GM20431 (cell line): ENCODE results near the gene TTLL6.
"Not testable (repeated sequence)": the region's sequence is repeated elsewhere in the genome, so short reads cannot be mapped to it uniquely, and the experiment has no call there.

ENCODE experiments used
- in situ Hi-C: fragments of 300-500 bp; cut with MseI, MboI; formaldehyde crosslinking; loops from one replicate; pipeline ENCODE4 v1.15.0; 2020; ENCODE audit warnings: low sequenced_read_pairs; ENCODE audit not compliant: unreplicated experiment

TTLL6 gene

DNA sequence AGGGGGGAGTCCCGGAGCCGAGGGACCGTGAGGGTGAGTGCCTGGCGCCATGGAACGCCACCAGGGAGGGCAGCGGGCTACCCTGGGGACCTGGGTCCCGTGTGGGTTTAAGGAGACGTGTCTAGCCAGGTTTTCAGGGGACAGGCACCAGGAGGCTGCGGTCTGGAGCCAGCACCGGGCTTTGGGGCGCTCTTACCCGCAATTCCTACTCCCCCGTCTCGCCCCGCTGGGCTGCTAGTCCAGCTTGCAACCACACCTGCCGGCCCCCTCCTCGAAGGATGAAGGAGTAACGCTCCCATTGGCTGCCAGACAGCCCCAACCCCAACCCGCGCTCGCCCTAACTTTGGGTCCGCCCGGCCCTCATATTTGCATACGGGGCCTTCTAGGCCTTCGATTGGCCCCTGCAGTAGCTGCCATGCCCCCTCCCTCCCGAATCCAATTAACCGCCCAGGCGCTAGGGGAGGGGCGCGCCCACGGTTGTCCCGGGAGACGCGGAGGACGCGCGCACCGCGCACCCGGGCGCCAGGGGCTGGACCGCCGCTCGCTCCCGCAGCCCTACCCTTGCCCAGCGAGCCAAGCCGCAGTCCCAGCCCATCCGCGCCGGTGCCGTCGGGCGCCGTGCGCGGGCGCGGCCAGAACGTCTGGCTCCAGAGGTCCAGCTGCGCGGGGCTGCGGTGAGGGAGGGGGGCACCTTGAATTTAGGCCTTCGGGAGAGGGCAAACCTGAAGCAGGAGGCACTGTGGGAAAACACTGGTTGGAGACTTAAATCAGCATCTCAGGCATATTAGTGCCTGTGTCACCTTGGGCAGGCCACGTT lies at the start of gene TTLL6:
TTLL6 (minus strand) TSS at position 456 of the 817 bp plus-strand sequence; CDS start at position 299, 157 bp downstream.
- in situ Hi-C loops = loop anchor here (25.0 kb wide), 1 partner anchor 220 kb away; no protein-coding TSS in a partner anchor

GRCh38 chr17:48860456-48860855 lies 43.4 kb upstream of the TTLL6 start:
- in situ Hi-C loops = no loop called here

GRCh38 chr17:48860034-48860433 lies 43.0 kb upstream of the TTLL6 start:
- in situ Hi-C loops = no loop called here

- in situ Hi-C loops = no loop called here
Measured at GRCh38 chr17:48856122-48856821, 39.2 kb upstream of the TTLL6 start.

- in situ Hi-C loops = no loop called here
Measured at GRCh38 chr17:48854774-48855476, 37.9 kb upstream of the TTLL6 start.

GRCh38 chr17:48850792-48851323 lies 33.8 kb upstream of the TTLL6 start:
- in situ Hi-C loops = no loop called here

- in situ Hi-C loops = no loop called here
Measured at GRCh38 chr17:48843187-48843900, 26.3 kb upstream of the TTLL6 start.

GRCh38 chr17:48842746-48843145 lies 25.7 kb upstream of the TTLL6 start:
- in situ Hi-C loops = no loop called here

DNA sequence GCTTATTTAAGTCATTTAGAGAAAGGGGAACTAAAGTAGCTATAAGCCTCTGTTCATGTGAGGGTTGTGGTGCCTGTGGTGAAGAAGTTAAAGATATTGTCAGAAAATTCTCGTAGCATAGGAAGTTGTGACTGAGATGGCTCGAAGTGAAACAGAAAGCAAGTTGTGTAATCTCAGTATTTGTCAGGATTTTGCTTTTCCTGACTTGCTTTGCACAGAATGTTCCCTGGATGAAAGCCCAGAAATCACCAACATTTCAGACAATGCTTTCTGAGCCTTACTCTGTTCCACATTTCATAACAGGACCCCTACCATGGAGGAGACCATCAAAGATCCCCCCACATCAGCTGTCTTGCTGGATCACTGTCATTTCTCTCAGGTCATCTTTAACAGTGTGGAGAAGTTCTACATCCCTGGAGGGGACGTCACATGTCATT lies 24.4 kb upstream of the TTLL6 start:
- in situ Hi-C loops = no loop called here

GRCh38 chr17:48840441-48840840 lies 23.4 kb upstream of the TTLL6 start:
- in situ Hi-C loops = no loop called here

DNA sequence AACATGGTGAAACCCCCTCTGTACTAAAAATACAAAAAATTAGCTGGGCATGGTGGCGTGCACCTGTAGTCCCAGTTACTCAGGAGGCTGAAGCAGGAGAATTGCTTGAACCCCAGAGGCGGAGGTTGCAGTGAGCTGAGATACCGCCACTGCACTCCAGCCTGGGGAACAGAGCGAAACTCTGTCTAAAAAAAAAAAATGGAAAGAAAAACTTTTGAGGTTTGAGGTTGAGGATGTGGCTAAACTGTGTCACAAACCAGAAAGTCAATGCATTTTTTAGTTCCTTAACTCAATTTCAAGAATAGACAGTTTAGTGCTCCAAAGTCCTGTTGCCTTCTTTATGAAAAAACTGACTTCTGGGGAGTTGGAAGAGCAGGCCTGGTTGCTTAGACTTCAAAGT lies 20.4 kb upstream of the TTLL6 start:
- in situ Hi-C loops = not testable (repeated sequence)

DNA sequence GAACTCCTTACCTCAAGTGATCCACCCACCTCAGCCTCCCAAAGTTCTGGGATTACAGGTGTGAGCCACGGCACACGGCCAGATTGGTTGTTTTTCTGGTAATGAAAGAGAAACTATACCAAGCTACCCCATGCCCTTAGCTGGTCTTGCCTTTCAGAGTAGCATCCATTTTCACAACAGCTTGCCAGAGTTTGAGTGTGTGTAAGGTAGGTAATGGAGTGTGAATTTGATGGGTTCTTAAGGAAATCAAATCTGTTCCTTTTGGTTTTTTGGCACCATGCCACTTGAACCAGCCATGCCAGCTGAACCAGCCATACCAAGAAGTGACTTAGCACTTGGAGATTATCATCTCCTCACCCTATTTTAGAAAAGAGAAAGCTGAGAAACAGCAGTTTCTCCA lies 18.9 kb upstream of the TTLL6 start:
- in situ Hi-C loops = no loop called here

- in situ Hi-C loops = no loop called here
Measured at GRCh38 chr17:48834973-48835372, 17.9 kb upstream of the TTLL6 start.

DNA sequence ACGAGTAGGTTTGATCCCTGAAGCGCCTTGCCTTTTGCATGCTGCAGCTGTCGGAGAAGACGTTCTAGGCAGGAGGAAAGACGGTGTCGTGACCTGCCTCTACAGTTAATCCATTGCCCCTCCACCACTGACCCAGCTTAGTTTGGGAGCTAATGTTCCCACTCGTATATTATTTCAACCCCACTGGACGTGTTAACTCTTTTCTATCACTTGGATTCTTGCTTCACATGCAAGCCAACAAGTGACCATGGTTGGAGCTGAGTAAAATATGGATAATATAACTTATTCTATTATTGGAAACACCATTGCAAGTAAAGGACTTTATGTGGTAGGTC lies 14.5 kb upstream of the TTLL6 start:
- in situ Hi-C loops = no loop called here

- in situ Hi-C loops = no loop called here
Measured at GRCh38 chr17:48830840-48831548, 14.0 kb upstream of the TTLL6 start, which contains the start of gene CALCOCO2. Gene CALCOCO2 (plus strand): TSS chr17:48831035. CDS start chr17:48841708, 10,673 bp downstream.

DNA sequence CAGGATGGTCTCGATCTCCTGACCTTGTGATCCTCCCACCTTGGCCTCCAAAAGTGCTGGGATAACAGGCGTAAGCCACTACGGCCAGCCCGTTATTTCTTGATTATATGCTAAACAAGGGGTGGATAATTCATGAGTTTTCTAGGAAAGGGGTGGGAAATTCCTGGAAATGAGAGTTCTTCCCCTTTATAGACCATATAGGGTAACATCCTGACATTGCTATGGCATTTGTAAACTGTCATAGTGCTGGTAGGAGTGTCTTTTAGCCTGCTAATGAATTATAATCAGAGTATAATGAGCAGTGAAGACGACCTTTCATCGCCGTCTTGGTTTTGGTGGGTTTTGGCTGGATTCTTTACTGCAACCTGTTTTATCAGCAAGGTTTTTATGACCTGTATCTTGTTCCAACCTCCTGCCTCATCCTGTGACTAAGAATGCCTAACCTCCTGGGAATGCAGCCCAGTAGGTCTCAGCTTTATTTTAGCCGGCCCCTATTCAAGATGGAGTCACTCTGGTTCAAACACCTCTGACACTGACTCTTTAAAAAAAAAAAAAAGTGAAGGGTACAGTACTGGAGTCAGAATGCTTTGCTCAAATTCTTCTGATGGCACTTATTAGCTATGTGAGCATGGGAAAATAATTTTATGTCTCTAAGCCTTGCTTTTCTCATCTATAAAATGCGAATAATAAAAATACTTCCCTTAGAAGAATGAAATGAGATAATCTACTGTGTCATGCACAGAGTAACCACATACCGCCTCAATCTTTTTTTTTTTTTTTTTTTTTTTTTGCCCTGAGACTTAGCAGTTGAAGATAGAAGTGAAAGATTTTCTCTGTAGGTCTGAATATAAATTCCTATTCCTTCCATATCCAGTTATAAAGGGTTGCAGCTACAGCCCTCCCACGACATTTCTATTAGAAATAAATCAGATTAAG lies 8.7 kb upstream of the TTLL6 start:
- in situ Hi-C loops = no loop called here

- in situ Hi-C loops = loop anchor here (25.0 kb wide), 1 partner anchor 216 kb away; no protein-coding TSS in a partner anchor
Measured at GRCh38 chr17:48820936-48821335, 3.9 kb upstream of the TTLL6 start.

GRCh38 chr17:48819466-48819865 lies 2.4 kb upstream of the TTLL6 start:
- in situ Hi-C loops = loop anchor here (25.0 kb wide), 1 partner anchor 218 kb away; no protein-coding TSS in a partner anchor
